CD4-positive, alpha-beta T cell (primary cell): ENCODE measurements around the gene TLCD4. TPM values are rescaled to one million over a fixed set of nuclear protein-coding genes. Genes with fewer than 3 reads are reported as not detected.

Experiments
- ATAC-seq: fragments of 200-7000 bp; cut with Tn5 transposase; one replicate; pipeline ENCODE4 v1.10.0; 2022; ENCODE audit warnings: mild to moderate bottlenecking; ENCODE audit not compliant: poor library complexity
- CTCF ChIA-PET: fragments of 350-600 bp; sonication (Branson Sonifier 250); formaldehyde crosslinking; loops from one replicate; lab custom pipeline; 2021; ENCODE audit warnings: antibody characterized with exemption, inconsistent platforms; lab: Charles Lee
- POLR2A ChIA-PET: fragments of 350-600 bp; sonication (Branson Sonifier 250); formaldehyde crosslinking; loops from one replicate; lab custom pipeline; 2021; ENCODE audit warnings: antibody characterized with exemption, inconsistent platforms; lab: Charles Lee
- DNase-seq, 14 experiments: peaks; one replicate each; pipeline ENCODE4 v3.0.0-alpha.2; 2013 to 2020; ENCODE audit warnings: mixed read lengths in 2 of 14
- H3K27ac ChIP-seq, 2 donors: one replicate each; pipeline versions ENCODE4 v1.5.1 to v1.7.0; 2013; ENCODE audit warnings: low read length in 2 of 2, low read depth in 1 of 2, mild to moderate bottlenecking in 1 of 2
- H3K27me3 ChIP-seq, 2 experiments: 1 replicate in 1 of 2; 2 replicates in 1 of 2; pipeline versions ENCODE4 v1.6.1 to v1.7.0; 2013; ENCODE audit warnings: low read length in 2 of 2, control low read depth in 1 of 2, mild to moderate bottlenecking in 1 of 2, moderate library complexity in 1 of 2; ENCODE audit not compliant: insufficient read depth in 2 of 2, control insufficient read depth in 1 of 2
- H3K36me3 ChIP-seq: one replicate; pipeline ENCODE4 v1.6.1; 2013; ENCODE audit warnings: low read length, control low read depth; ENCODE audit not compliant: insufficient read depth
- H3K4me1 ChIP-seq: one replicate; pipeline ENCODE4 v1.6.1; 2013; ENCODE audit warnings: low read length, control low read depth; ENCODE audit not compliant: insufficient read depth
- H3K4me3 ChIP-seq: one replicate; pipeline ENCODE4 v1.5.1; 2013; ENCODE audit warnings: mild to moderate bottlenecking, low read length, moderate library complexity
- H3K9me3 ChIP-seq, 2 experiments: 1 replicate in 1 of 2; 2 replicates in 1 of 2; pipeline versions ENCODE4 v1.6.1 to v1.7.0; 2013; ENCODE audit warnings: low read length in 2 of 2, mild to moderate bottlenecking in 2 of 2, control low read depth in 1 of 2, moderate library complexity in 1 of 2; ENCODE audit not compliant: control insufficient read depth in 1 of 2, insufficient read depth in 1 of 2
- H3K27ac Mint-ChIP-seq: one replicate; pipeline ENCODE4 v1.8.0; 2020; ENCODE audit warnings: mixed read lengths
- H3K27me3 Mint-ChIP-seq: one replicate; pipeline ENCODE4 v1.8.0; 2021; ENCODE audit warnings: mixed read lengths
- H3K36me3 Mint-ChIP-seq: one replicate; pipeline ENCODE4 v1.8.0; 2021; ENCODE audit warnings: low read depth, mixed read lengths
- H3K4me1 Mint-ChIP-seq: one replicate; pipeline ENCODE4 v1.8.0; 2021; ENCODE audit warnings: low read depth, mixed read lengths
- H3K4me3 Mint-ChIP-seq: one replicate; pipeline ENCODE4 v1.8.0; 2020; ENCODE audit warnings: mild to moderate bottlenecking, mixed read lengths
- H3K9me3 Mint-ChIP-seq: one replicate; pipeline ENCODE4 v1.8.0; 2020; ENCODE audit warnings: mixed read lengths
- intact Hi-C, 2 experiments: fragments of 100-400 bp; cut with DNase I in 1 of 2; cut with micrococcal nuclease in 1 of 2; formaldehyde crosslinking; loops; one replicate each; pipeline versions ENCODE4 v1.15.1 to v1.9.0; 2023 to 2025; cut with DNase I, micrococcal nuclease
- total RNA-seq, 174 experiments: library from RNA in 2 of 174; stranded (reverse) in 2 of 174; gene quantifications; one replicate each; pipeline ENCODE4 v1.2.3 and lab custom pipeline; 2021 to 2026
- TF ChIP-seq, protein P1 (sequence below): fragments of 200-600 bp; IDR thresholded peaks from one replicate; pipeline ENCODE4 v1.8.0; 2022; ENCODE audit warnings: antibody characterized with exemption, mild to moderate bottlenecking

TLCD4 gene
- total RNA-seq, 2 experiments from 2014 or later, result 0.11 TPM; not detected in 1

DNA sequence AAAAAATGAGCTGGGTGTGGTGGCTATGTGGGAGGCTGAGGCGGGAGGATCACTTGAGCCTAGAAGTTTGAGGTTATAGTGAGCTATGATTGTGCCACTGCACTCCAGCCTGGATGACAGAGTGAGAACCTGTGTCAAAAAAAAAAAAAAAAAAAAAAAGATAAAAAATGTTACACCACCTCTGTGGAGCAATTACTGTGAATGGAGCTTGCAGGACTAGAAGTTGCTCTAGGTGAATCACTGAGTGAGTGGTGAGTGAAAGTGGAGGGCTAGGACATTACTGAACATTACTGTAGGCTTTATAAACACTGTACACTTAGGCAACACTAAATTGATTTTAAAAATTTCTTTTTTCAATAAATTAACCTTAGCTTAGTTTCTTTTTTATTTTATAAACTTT, 21.9 kb downstream of the TLCD4 start:
- Mint-ChIP-seq H3K27ac (no peak overlapping the region), H3K27me3 (peaks cover 8% of the 10 kb centered on the region), H3K9me3 (no peaks in the 10 kb centered on the region), H3K4me1 (no peaks in the 10 kb centered on the region), H3K36me3 (no peaks in the 10 kb centered on the region), H3K4me3 (no peak overlapping the region)
- ChIA-PET CTCF (interaction anchor here (0.6 kb wide), 1 partner anchor 26 kb away, joined by 3 read pairs; no protein-coding TSS in a partner anchor), POLR2A (no interaction called here)
- intact Hi-C loops, result no loop called here
- Histone ChIP-seq H3K4me1 (no peaks in the 10 kb centered on the region), H3K27ac (no peak overlapping the region), H3K4me3 (no peak overlapping the region), H3K36me3 (no peaks in the 10 kb centered on the region), H3K27me3 (no peaks in the 10 kb centered on the region), H3K9me3 (no peaks in the 10 kb centered on the region)
- DNase-seq (no peak), ATAC-seq (no peak)
- TF ChIP-seq, protein P1, sequence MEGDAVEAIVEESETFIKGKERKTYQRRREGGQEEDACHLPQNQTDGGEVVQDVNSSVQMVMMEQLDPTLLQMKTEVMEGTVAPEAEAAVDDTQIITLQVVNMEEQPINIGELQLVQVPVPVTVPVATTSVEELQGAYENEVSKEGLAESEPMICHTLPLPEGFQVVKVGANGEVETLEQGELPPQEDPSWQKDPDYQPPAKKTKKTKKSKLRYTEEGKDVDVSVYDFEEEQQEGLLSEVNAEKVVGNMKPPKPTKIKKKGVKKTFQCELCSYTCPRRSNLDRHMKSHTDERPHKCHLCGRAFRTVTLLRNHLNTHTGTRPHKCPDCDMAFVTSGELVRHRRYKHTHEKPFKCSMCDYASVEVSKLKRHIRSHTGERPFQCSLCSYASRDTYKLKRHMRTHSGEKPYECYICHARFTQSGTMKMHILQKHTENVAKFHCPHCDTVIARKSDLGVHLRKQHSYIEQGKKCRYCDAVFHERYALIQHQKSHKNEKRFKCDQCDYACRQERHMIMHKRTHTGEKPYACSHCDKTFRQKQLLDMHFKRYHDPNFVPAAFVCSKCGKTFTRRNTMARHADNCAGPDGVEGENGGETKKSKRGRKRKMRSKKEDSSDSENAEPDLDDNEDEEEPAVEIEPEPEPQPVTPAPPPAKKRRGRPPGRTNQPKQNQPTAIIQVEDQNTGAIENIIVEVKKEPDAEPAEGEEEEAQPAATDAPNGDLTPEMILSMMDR, result no peak

DNA sequence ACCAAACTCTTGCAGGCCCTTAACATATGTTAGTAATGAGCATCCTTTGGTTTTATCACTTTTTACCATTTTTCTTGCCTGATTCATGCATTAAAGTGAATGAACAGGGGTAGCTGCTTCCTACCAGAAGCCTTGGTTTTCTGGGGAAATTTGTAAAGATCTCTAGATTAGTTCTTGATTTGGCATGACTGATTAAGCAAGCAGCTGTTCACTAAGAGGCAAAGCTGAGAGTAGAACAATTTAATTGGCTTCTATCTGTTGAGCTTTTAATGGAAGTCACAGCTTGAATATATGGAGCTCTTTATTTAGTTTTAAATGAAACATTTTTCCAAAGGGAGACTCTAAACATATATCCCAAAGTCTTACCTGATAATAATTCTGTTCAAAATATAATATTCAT, 23.6 kb downstream of the TLCD4 start:
- H3K9me3 Mint-ChIP-seq, result no peaks in the 10 kb centered on the region
- intact Hi-C loops, result no loop called here
- H3K36me3 ChIP-seq, result no peaks in the 10 kb centered on the region
- H3K27me3 Mint-ChIP-seq, result peaks cover 8% of the 10 kb centered on the region
- no peak overlapping the region for H3K4me3 Mint-ChIP-seq
- no peaks in the 10 kb centered on the region for H3K9me3 ChIP-seq
- TF ChIP-seq, protein P1, result no peak
- H3K27ac Mint-ChIP-seq, result no peak overlapping the region
- POLR2A ChIA-PET, result no interaction called here
- H3K27me3 ChIP-seq, result no peaks in the 10 kb centered on the region
- no peaks in the 10 kb centered on the region for H3K4me1 Mint-ChIP-seq
- DNase-seq (no peak), ATAC-seq (no peak)
- no peak overlapping the region for H3K27ac ChIP-seq
- H3K4me1 ChIP-seq, result no peaks in the 10 kb centered on the region
- CTCF ChIA-PET, result interaction anchor here (1.0 kb wide), 1 partner anchor 11 kb away, joined by 3 read pairs; no protein-coding TSS in a partner anchor
- H3K4me3 ChIP-seq, result no peak overlapping the region
- H3K36me3 Mint-ChIP-seq, result no peaks in the 10 kb centered on the region

DNA sequence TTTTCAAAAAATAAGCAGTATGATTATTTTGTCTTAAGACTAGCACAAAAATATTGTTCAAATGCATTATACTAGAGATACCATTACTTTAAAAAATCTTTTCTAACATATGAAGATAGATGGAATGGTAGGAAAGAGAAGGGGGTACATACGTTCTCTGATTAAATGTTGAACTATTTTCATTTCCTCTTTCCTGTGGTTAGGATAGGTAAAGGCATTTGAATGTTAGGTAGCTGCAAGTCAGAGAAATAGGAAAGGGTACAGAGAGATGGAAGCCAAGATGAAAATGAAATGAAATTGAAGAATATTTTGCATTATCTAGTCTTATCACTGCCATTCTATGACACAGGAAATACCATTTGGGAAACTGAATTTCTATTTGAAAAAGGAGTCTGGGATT, 28.3 kb downstream of the TLCD4 start:
- DNase-seq, result no peak
- no peaks in the 10 kb centered on the region for H3K27me3 ChIP-seq
- Mint-ChIP-seq H3K9me3 (no peaks in the 10 kb centered on the region), H3K27me3 (peaks cover 4% of the 10 kb centered on the region), H3K4me1 (no peaks in the 10 kb centered on the region), H3K27ac (no peak overlapping the region), H3K4me3 (no peak overlapping the region), H3K36me3 (no peaks in the 10 kb centered on the region)
- no peak overlapping the region for H3K4me3 ChIP-seq
- H3K9me3 ChIP-seq, result no peaks in the 10 kb centered on the region
- H3K27ac ChIP-seq, result no peak overlapping the region
- TF ChIP-seq, protein P1, result no peak
- ChIA-PET POLR2A (no interaction called here), CTCF (no interaction called here)
- intact Hi-C loops, result no loop called here
- no peak for ATAC-seq
- no peaks in the 10 kb centered on the region for H3K36me3 ChIP-seq
- H3K4me1 ChIP-seq, result no peaks in the 10 kb centered on the region
